ENCODE data around the gene ZSWIM1.
A peak's percentile ranks its signal among the peaks of the same experiment; 100 is the strongest.

The ZSWIM1 gene

GRCh38 chr20:45835825-45836224 is 45.2 kb upstream of the ZSWIM1 start:
- DNase-seq (ENCODE audit: low read depth), result peak; percentile 90
- H3K4me3 ChIP-seq (ENCODE audit: low read length), result peak overlapping the region; percentile 89
- no peak for TF ChIP-seq CTCF (conservative IDR thresholded peaks at IDR 0.05; ENCODE audit: low read length)

DNA sequence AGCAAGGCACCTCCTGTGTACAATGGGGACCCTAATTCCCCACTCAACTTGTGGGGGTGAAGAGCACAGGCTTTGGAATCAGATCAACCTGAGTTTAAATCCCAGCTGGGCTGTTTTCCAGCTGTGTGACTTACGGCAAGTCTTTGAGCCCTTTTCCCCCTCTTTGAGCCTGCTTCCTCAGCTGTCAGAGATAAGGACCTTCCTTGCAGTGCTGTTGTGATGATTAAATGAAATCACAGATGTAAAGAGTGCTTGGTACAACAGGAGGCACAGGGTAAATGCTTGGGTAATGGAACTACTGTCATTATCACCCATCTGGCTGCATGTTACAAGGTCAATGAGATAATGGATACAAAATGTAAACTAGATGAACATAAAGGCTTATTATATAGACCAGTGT is 44.2 kb upstream of the ZSWIM1 start:
- peak overlapping the region; percentile 24 for H3K4me3 ChIP-seq (ENCODE audit: low read length)
- no peak for TF ChIP-seq CTCF (conservative IDR thresholded peaks at IDR 0.05; ENCODE audit: low read length)
- DNase-seq (ENCODE audit: low read depth), result no peak

- no peak for DNase-seq (ENCODE audit: low read depth)
- TF ChIP-seq CTCF (conservative IDR thresholded peaks at IDR 0.05; ENCODE audit: low read length), result no peak
- no peak overlapping the region for H3K4me3 ChIP-seq (ENCODE audit: low read length)
Measured at GRCh38 chr20:45840700-45841198, 40.3 kb upstream of the ZSWIM1 start.

DNA sequence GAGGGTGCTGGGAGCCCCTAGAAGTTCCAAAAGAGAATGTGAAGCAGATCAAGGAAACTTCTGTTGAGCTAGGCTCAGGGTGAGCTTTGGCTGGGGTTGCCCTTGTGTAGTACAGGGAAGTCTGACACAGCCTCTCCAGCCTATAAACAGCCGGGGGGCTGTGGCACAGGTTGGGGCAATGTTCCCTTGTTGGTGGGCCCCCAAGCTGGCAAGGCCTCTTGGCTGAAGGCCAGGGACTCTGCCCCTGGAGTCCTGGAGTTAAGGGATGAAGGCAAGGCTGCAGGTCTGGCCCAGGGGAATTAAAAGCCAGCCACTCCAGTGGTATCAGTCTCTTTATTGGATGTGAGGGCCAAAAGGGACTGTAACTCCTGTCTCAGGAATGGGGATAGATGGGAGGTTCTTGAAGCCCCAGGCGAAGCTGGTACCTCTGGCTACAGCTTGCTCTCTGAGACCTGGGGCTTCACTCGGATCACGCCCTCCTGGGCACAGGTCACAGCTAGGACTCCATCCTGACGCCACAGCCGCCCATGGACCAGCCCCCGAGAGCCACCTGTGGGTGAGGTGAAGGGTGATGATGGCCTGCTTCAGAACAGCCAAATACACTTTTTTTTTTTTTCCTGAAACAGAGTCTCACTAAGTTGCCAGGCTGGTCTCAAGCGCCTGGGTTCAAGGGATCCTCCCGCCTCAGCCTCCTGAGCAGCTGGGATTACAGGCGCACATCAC is 39.5 kb upstream of the ZSWIM1 start:
- no peak overlapping the region for H3K4me3 ChIP-seq (ENCODE audit: low read length)
- DNase-seq (ENCODE audit: low read depth), result no peak
- no peak for TF ChIP-seq CTCF (conservative IDR thresholded peaks at IDR 0.05; ENCODE audit: low read length)

- DNase-seq (ENCODE audit: low read depth), result peak; percentile 83
- no peak; the same call in 1 of the 2 replicates for TF ChIP-seq CTCF (conservative IDR thresholded peaks at IDR 0.05; ENCODE audit: low read length)
- H3K4me3 ChIP-seq (ENCODE audit: low read length), result no peak overlapping the region
Measured at GRCh38 chr20:45842169-45842812, 38.7 kb upstream of the ZSWIM1 start.

DNA sequence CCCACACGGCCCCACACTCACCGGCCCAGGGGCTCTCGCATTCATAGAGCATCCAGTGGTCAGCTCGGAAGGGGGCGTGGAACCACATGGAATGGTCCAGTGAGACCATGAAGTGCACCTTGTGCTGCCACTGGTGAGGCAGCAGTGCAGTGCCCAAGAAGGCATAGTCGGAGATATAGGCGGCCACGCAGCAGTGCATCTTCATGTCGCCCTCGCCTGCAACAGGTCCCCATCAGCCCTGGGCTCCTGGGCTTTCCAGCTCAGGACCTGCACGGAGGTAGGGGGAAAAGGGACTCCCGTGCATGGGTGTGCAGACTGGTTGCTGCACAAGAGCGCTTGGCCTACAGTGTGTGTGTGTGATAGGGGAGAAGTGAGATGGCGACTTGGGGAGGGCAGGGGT is 37.5 kb upstream of the ZSWIM1 start:
- no peak for DNase-seq (ENCODE audit: low read depth)
- TF ChIP-seq CTCF (conservative IDR thresholded peaks at IDR 0.05; ENCODE audit: low read length), result no peak
- no peak overlapping the region for H3K4me3 ChIP-seq (ENCODE audit: low read length)

- no peak for DNase-seq (ENCODE audit: low read depth)
- TF ChIP-seq CTCF (conservative IDR thresholded peaks at IDR 0.05; ENCODE audit: low read length), result no peak
- H3K4me3 ChIP-seq (ENCODE audit: low read length), result no peak overlapping the region
Measured at GRCh38 chr20:45845452-45845851, 35.6 kb upstream of the ZSWIM1 start.
